GM23338 (cell line): ENCODE results near the gene ATPAF1. TPM values are rescaled to one million over a fixed set of nuclear protein-coding genes. Genes with fewer than 3 reads are reported as not detected.

Experiments used
- ATAC-seq: fragments of 200-7000 bp; cut with Tn5 transposase; 3 replicates; pipeline ENCODE4 v1.9.1; 2020
- DNase-seq: peaks from one replicate; pipeline ENCODE4 v3.0.0-alpha.2; 2015; ENCODE audit warnings: low spot score
- H2AFZ ChIP-seq: fragments of 200-600 bp; sonication (generic); 2 replicates; pipeline ENCODE4 v1.8.0; 2016; ENCODE audit warnings: antibody characterized with exemption, mild to moderate bottlenecking, moderate library complexity
- H3F3A ChIP-seq: fragments of 200-600 bp; sonication (generic); replicated peaks from 2 replicates; pipeline ENCODE4 v1.8.0; 2017; ENCODE audit warnings: antibody characterized with exemption, mixed run types, low read depth
- H3K27ac ChIP-seq: fragments of 200-600 bp; sonication (generic); 2 replicates; pipeline ENCODE4 v1.6.1; 2016; ENCODE audit warnings: low read depth
- H3K27me3 ChIP-seq: fragments of 200-600 bp; sonication (generic); 2 replicates; pipeline ENCODE4 v1.8.0; 2016; ENCODE audit warnings: mild to moderate bottlenecking, mixed run types, moderate library complexity; ENCODE audit not compliant: insufficient read depth
- H3K36me3 ChIP-seq: fragments of 200-600 bp; sonication (generic); 2 replicates; pipeline ENCODE4 v1.8.0; 2016; ENCODE audit warnings: mild to moderate bottlenecking; ENCODE audit not compliant: insufficient read depth
- H3K4me1 ChIP-seq: fragments of 200-600 bp; sonication (generic); 2 replicates; pipeline ENCODE4 v1.8.0; 2016; ENCODE audit warnings: mild to moderate bottlenecking, moderate library complexity; ENCODE audit not compliant: insufficient read depth
- H3K4me2 ChIP-seq: fragments of 200-600 bp; sonication (generic); 2 replicates; pipeline ENCODE4 v1.7.1; 2017; ENCODE audit warnings: mixed run types
- H3K4me3 ChIP-seq: fragments of 200-600 bp; sonication (generic); 2 replicates; pipeline ENCODE4 v1.6.1; 2016; ENCODE audit warnings: mixed run types
- H3K79me2 ChIP-seq: fragments of 200-600 bp; sonication (generic); replicated peaks from 2 replicates; pipeline ENCODE4 v1.8.0; 2017; ENCODE audit warnings: mild to moderate bottlenecking; ENCODE audit not compliant: insufficient read depth
- H3K9me2 ChIP-seq: fragments of 200-600 bp; sonication (generic); 2 replicates; pipeline ENCODE4 v1.8.0; 2017; ENCODE audit not compliant: insufficient read depth
- H4K20me1 ChIP-seq: fragments of 200-600 bp; sonication (generic); replicated peaks from 2 replicates; pipeline ENCODE4 v1.8.0; 2017; ENCODE audit warnings: mild to moderate bottlenecking; ENCODE audit not compliant: insufficient read depth
- H3K27ac Mint-ChIP-seq: 2 replicates; pipeline ENCODE4 v1.8.0; 2020; ENCODE audit warnings: inconsistent platforms, mild to moderate bottlenecking, moderate library complexity, mixed read lengths
- H3K27me3 Mint-ChIP-seq: 3 replicates; pipeline ENCODE4 v1.8.0; 2022; ENCODE audit warnings: low read depth, mild to moderate bottlenecking, moderate library complexity, mixed read lengths, inconsistent platforms; ENCODE audit not compliant: insufficient read depth, poor library complexity
- H3K36me3 Mint-ChIP-seq: 3 replicates; pipeline ENCODE4 v1.8.0; 2021; ENCODE audit warnings: low read depth, mild to moderate bottlenecking, inconsistent platforms, moderate library complexity, mixed read lengths
- H3K4me1 Mint-ChIP-seq: 3 replicates; pipeline ENCODE4 v1.8.0; 2020; ENCODE audit warnings: mild to moderate bottlenecking, inconsistent platforms, mixed read lengths
- H3K4me3 Mint-ChIP-seq: 3 replicates; pipeline ENCODE4 v1.8.0; 2021; ENCODE audit warnings: moderate library complexity, mild to moderate bottlenecking, inconsistent platforms, mixed read lengths
- H3K9me3 Mint-ChIP-seq: 3 replicates; pipeline ENCODE4 v1.8.0; 2020; ENCODE audit warnings: moderate library complexity, mild to moderate bottlenecking, inconsistent platforms, mixed read lengths
- CREB1 ChIP-seq: fragments of 250-450 bp; sonication (Bioruptor Pico); IDR thresholded peaks from 2 replicates; pipeline ENCODE4 v1.5.0; 2020; ENCODE audit warnings: low read depth, mild to moderate bottlenecking, moderate library complexity
- CTCF ChIP-seq, 2 experiments: fragments of 200-600 bp in 1 of 2; sonication (generic) in 1 of 2; conservative IDR thresholded peaks; 2 replicates each; pipeline versions ENCODE4 v1.5.1 to v1.6.1; 2016 to 2017; ENCODE audit warnings: antibody characterized with exemption in 2 of 2, low read depth in 2 of 2, mild to moderate bottlenecking in 2 of 2, moderate library complexity in 1 of 2
- ETS1 ChIP-seq: IDR thresholded peaks from 2 replicates; pipeline ENCODE4 v1.6.1; 2016; ENCODE audit warnings: antibody characterized with exemption
- EZH2 ChIP-seq: fragments of 200-600 bp; sonication (generic); IDR thresholded peaks from one replicate; pipeline ENCODE4 v1.8.0; 2017; ENCODE audit warnings: antibody characterized with exemption, mild to moderate bottlenecking, low read depth; ENCODE audit not compliant: unreplicated experiment
- EZH2phosphoT487 ChIP-seq: fragments of 200-600 bp; sonication (generic); IDR thresholded peaks from one replicate; pipeline ENCODE4 v1.8.1; 2018; ENCODE audit warnings: antibody characterized with exemption; ENCODE audit not compliant: unreplicated experiment
- JUNB ChIP-seq: IDR thresholded peaks from one replicate; pipeline ENCODE4 v1.6.1; 2016; ENCODE audit warnings: antibody characterized with exemption; ENCODE audit not compliant: unreplicated experiment
- NANOG ChIP-seq: IDR thresholded peaks from 2 replicates; pipeline ENCODE4 v1.6.1; 2016; ENCODE audit warnings: antibody characterized with exemption, borderline replicate concordance
- POLR2AphosphoS5 ChIP-seq: IDR thresholded peaks from 2 replicates; pipeline ENCODE4 v1.6.1; 2016; ENCODE audit warnings: antibody characterized with exemption, low read depth
- STAT1 ChIP-seq: IDR thresholded peaks from one replicate; pipeline ENCODE4 v1.6.1; 2016; ENCODE audit warnings: antibody characterized with exemption; ENCODE audit not compliant: unreplicated experiment
- ZNF114 ChIP-seq: fragments of 250-450 bp; sonication (Bioruptor Pico); IDR thresholded peaks from 2 replicates; pipeline ENCODE4 v1.5.0; 2020; ENCODE audit warnings: mild to moderate bottlenecking, moderate library complexity
- ZNF331 ChIP-seq: fragments of 250-450 bp; sonication (Bioruptor Pico); IDR thresholded peaks from 2 replicates; pipeline ENCODE4 v1.5.0; 2020; ENCODE audit warnings: low read depth, mild to moderate bottlenecking, moderate library complexity
- ZNF462 ChIP-seq: fragments of 250-450 bp; sonication (Bioruptor Pico); IDR thresholded peaks from 2 replicates; pipeline ENCODE4 v1.5.0; 2020; ENCODE audit warnings: mild to moderate bottlenecking, moderate library complexity
- polyA plus RNA-seq: library from polyadenylated mRNA; unstranded; fragments of >200 nt; fragmentation: Nextera tagmentation; extraction: Ambion mirVana; gene quantifications from 2 replicates; pipeline ENCODE4 v1.2.1, GENCODE V29; 2016
- total RNA-seq: library from RNA; depleted of rRNA; stranded (reverse); fragments of >200 nt; shearing (Covaris generic); gene quantifications from 2 replicates; pipeline ENCODE4 v1.2.3, GENCODE V29; 2014
- TF ChIP-seq, protein P1 (sequence below): IDR thresholded peaks from one replicate; pipeline ENCODE4 v1.6.1; 2018; ENCODE audit warnings: antibody characterized with exemption; ENCODE audit not compliant: unreplicated experiment

Gene ATPAF1
- total and polyA plus RNA-seq, 2 experiments from 2014 or later, result 41.2 to 67.6 TPM

GRCh38 chr1:46655848-46656247, 12.3 kb downstream of the ATPAF1 start:
- no peaks in the 10 kb centered on the region for H3K4me1 ChIP-seq
- no peak overlapping the region for H3K4me3 ChIP-seq
- H2AFZ ChIP-seq, result no peak overlapping the region
- no peaks in the 10 kb centered on the region for H3K27me3 Mint-ChIP-seq
- H3K4me3 Mint-ChIP-seq, result no peak overlapping the region
- no peak overlapping the region for H3K4me2 ChIP-seq
- no peaks in the 10 kb centered on the region for H3K9me2 ChIP-seq
- no peaks in the 10 kb centered on the region for H3K4me1 Mint-ChIP-seq
- DNase-seq (no peak), ATAC-seq (no peak)
- no peaks in the 10 kb centered on the region for H3F3A ChIP-seq
- H3K27ac ChIP-seq, result no peak overlapping the region
- peaks cover 17% of the 10 kb centered on the region for H3K36me3 ChIP-seq
- no peaks in the 10 kb centered on the region for H3K27me3 ChIP-seq
- H3K36me3 Mint-ChIP-seq, result peaks cover 43% of the 10 kb centered on the region
- no peaks in the 10 kb centered on the region for H3K79me2 ChIP-seq
- no peak overlapping the region for H3K27ac Mint-ChIP-seq
- no peaks in the 10 kb centered on the region for H3K9me3 Mint-ChIP-seq
- H4K20me1 ChIP-seq, result 0 out of 2 replicates have a peak, but pooled peaks cover 6% of the 10 kb centered on the region
- TF ChIP-seq, protein P1, sequence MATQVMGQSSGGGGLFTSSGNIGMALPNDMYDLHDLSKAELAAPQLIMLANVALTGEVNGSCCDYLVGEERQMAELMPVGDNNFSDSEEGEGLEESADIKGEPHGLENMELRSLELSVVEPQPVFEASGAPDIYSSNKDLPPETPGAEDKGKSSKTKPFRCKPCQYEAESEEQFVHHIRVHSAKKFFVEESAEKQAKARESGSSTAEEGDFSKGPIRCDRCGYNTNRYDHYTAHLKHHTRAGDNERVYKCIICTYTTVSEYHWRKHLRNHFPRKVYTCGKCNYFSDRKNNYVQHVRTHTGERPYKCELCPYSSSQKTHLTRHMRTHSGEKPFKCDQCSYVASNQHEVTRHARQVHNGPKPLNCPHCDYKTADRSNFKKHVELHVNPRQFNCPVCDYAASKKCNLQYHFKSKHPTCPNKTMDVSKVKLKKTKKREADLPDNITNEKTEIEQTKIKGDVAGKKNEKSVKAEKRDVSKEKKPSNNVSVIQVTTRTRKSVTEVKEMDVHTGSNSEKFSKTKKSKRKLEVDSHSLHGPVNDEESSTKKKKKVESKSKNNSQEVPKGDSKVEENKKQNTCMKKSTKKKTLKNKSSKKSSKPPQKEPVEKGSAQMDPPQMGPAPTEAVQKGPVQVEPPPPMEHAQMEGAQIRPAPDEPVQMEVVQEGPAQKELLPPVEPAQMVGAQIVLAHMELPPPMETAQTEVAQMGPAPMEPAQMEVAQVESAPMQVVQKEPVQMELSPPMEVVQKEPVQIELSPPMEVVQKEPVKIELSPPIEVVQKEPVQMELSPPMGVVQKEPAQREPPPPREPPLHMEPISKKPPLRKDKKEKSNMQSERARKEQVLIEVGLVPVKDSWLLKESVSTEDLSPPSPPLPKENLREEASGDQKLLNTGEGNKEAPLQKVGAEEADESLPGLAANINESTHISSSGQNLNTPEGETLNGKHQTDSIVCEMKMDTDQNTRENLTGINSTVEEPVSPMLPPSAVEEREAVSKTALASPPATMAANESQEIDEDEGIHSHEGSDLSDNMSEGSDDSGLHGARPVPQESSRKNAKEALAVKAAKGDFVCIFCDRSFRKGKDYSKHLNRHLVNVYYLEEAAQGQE, result no peak
- TF ChIP-seq ZNF462 (no peak), ETS1 (no peak), NANOG (no peak), EZH2phosphoT487 (no peak), EZH2 (no peak), JUNB (no peak), ZNF114 (CRISPR knock-in tag) (no peak), ZNF331 (CRISPR knock-in tag) (no peak), STAT1 (no peak), POLR2AphosphoS5 (no peak), CTCF (conservative IDR thresholded peaks at IDR 0.05; ENCODE audit: low read depth in 2 of 2) (no peak), CREB1 (no peak)
